Measurements from ENCODE around the gene GLI1. TPM values are rescaled to one million over a fixed set of nuclear protein-coding genes. Genes with fewer than 3 reads are reported as not detected.

GLI1 gene
- total RNA-seq, 2 experiments from 2014 or later, result 4.6 to 6.5 TPM

- Histone ChIP-seq H3K79me2 (ENCODE audit: insufficient read depth, low read depth, low read length) (peaks cover 12% of the 10 kb centered on the region; the same call in 1 of the 2 replicates), H3K4me1 (ENCODE audit: insufficient read depth, low read length, poor library complexity, severe bottlenecking) (peaks cover 41% of the 10 kb centered on the region), H3K4me3 (ENCODE audit: low read depth, low read length, poor library complexity, severe bottlenecking) (no peak overlapping the region), H3K9me3 (ENCODE audit: low read length) (no peaks in the 10 kb centered on the region), H3K27ac (ENCODE audit: low read depth, low read length, poor library complexity, severe bottlenecking) (no peak overlapping the region), H2AFZ (ENCODE audit: low read length) (no peak overlapping the region), H3K36me3 (ENCODE audit: insufficient read depth, low read length) (peaks cover 53% of the 10 kb centered on the region), H4K20me1 (ENCODE audit: insufficient read depth, low read length) (no peaks in the 10 kb centered on the region), H3K4me2 (ENCODE audit: low read length) (no peak overlapping the region), H3K9me2 (ENCODE audit: insufficient read depth, low read length) (no peaks in the 10 kb centered on the region)
- BruUV-seq (replicated peaks), result no TSS peak
- intact Hi-C loops (cut with micrococcal nuclease; ENCODE audit: unreplicated experiment), result loop anchor here (5.0 kb wide), 1 partner anchor 267 kb away; no protein-coding TSS in a partner anchor
- ChIA-PET CTCF (ENCODE audit: unreplicated experiment) (interaction anchor here (1.0 kb wide), 1 partner anchor 13 kb away, joined by 3 read pairs; no protein-coding TSS in a partner anchor), POLR2A (interaction anchor here (0.6 kb wide), 2 partner anchors 17 to 1039 kb away, joined by 3 to 6 read pairs; no protein-coding TSS in a partner anchor)
- no peak for TF ChIP-seq EZH2phosphoT487 (IDR thresholded peaks at IDR 0.05; ENCODE audit: borderline replicate concordance, low read depth, low read length)
- TF ChIP-seq CTCF (conservative IDR thresholded peaks at IDR 0.05; ENCODE audit: low read length), result no peak
- DNase-seq (ENCODE audit: low spot score), result no peak
These were observed 15.3 kb downstream of the GLI1 start for GRCh38 chr12:57474862-57475261.

GRCh38 chr12:57475271-57476161 is 15.9 kb downstream of the GLI1 start:
- Histone ChIP-seq H3K9me3 (ENCODE audit: low read length) (no peaks in the 10 kb centered on the region), H3K79me2 (ENCODE audit: insufficient read depth, low read depth, low read length) (peaks cover 12% of the 10 kb centered on the region; the same call in 1 of the 2 replicates), H3K9me2 (ENCODE audit: insufficient read depth, low read length) (no peaks in the 10 kb centered on the region), H3K27ac (ENCODE audit: low read depth, low read length, poor library complexity, severe bottlenecking) (no peak overlapping the region), H2AFZ (ENCODE audit: low read length) (no peak overlapping the region), H3K36me3 (ENCODE audit: insufficient read depth, low read length) (peaks cover 46% of the 10 kb centered on the region), H3K4me3 (ENCODE audit: low read depth, low read length, poor library complexity, severe bottlenecking) (peak overlapping the region; percentile 76), H4K20me1 (ENCODE audit: insufficient read depth, low read length) (no peaks in the 10 kb centered on the region), H3K4me1 (ENCODE audit: insufficient read depth, low read length, poor library complexity, severe bottlenecking) (peaks cover 48% of the 10 kb centered on the region), H3K4me2 (ENCODE audit: low read length) (peak overlapping the region; percentile 97)
- CTCF ChIA-PET (ENCODE audit: unreplicated experiment), result no interaction called here
- intact Hi-C loops (cut with micrococcal nuclease; ENCODE audit: unreplicated experiment), result loop anchor here (5.0 kb wide), 1 partner anchor 267 kb away; no protein-coding TSS in a partner anchor
- POLR2A ChIA-PET, result interaction anchor here (0.6 to 1.9 kb wide), 2 partner anchors 10 to 11 kb away, joined by 4 to 9 read pairs; no protein-coding TSS in a partner anchor
- no TSS peak for BruUV-seq (replicated peaks)
- DNase-seq (ENCODE audit: low spot score), result no peak
- no peak for TF ChIP-seq EZH2phosphoT487 (IDR thresholded peaks at IDR 0.05; ENCODE audit: borderline replicate concordance, low read depth, low read length)
- no peak for TF ChIP-seq CTCF (conservative IDR thresholded peaks at IDR 0.05; ENCODE audit: low read length)
